Activated CD4-positive, alpha-beta T cell treated with anti-CD3 and anti-CD28 coated beads, Interleukin-2, Interleukin-6, amounts not matched to agents 100 ng/mL and 50 ng/mL, durations not matched to agents 16 hours and 8 hours (primary cell): Measurements from ENCODE around the gene ZYX.

Experiments used
- DNase-seq: peaks from one replicate; pipeline ENCODE4 v3.0.0-alpha.2; 2020

The ZYX gene

DNA sequence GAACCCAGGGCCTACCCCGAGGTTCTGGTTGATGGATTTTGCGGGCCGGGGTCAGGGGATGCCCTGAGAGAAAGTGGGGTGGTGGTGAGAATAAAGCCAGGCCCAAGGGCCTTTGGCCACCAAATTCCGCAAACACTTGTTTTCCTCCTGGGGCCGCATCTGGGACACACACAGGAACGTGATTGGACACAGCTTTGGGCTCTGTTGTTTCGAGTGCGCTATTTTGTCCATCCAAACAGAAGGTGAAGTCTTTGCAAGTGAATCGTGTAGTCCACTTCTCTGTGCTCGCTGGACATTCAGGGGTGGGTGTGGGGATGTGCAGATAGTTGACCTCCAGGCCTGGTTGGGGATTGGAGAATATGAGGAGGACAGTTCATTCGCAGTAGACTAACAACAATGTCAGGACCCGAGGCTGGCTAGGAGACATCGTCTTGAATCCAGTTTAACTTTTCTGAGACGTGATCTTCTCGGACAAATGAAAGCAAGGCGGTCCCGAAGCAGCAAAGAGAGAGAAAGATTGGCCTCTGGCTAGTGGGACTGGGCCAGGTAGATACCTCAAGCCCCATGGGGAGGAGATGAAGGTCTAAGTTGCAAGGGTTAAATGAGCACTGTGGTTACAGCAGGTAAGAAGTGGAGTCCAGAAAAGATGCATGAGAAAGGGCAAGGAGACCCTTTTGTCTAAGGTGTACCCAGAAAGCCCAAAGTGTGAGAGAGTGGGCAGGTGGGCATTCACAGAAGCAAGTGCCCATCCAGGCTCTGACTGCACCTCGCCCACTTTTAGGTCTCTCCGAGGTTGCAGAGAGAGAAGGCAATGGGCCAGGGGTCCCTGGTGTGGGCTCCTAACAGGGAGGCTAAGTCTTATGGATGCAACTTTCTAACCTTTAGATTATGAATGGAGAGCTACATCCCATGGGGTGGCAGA lies 17.9 kb upstream of the ZYX start:
- no peak for DNase-seq

DNA sequence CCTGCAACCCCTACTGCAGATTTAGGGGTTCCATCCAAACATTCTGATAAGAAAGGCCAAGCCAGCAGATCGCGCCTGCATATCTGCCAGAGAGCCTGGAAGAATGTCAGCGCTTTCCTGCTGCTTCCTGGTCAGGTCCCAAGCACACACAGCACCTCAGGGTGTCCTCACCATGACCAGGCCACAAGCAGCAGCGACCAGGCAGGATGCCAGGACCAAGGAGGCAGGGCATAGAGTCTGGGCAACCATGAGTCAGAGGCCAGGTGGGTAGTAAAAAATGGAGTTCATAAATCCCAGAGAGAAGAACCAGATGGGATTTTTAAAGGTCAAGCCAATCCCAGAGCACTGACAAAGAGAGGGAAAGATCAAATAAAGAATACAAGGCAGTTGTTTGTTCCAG lies 13.2 kb upstream of the ZYX start:
- no peak for DNase-seq

DNA sequence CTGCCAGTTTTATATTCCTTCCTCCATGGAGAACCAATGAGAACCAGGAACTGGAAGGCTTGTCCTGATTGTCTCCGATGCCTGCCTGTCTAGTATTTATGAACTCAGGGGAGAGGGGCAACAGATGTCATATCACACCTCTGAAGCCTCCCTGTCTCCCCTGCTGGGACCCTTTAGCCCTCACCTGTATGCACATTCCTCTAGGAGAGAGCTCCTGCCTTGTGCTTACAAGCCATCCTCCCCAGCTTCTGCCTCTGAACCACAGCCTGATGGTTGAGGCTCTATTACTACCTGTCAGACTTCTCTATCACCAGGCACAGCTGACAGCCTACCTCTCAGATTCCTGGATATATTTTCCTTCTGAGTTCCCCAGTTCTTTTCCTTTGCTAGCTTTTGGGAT lies 12.8 kb upstream of the ZYX start:
- no peak for DNase-seq

DNA sequence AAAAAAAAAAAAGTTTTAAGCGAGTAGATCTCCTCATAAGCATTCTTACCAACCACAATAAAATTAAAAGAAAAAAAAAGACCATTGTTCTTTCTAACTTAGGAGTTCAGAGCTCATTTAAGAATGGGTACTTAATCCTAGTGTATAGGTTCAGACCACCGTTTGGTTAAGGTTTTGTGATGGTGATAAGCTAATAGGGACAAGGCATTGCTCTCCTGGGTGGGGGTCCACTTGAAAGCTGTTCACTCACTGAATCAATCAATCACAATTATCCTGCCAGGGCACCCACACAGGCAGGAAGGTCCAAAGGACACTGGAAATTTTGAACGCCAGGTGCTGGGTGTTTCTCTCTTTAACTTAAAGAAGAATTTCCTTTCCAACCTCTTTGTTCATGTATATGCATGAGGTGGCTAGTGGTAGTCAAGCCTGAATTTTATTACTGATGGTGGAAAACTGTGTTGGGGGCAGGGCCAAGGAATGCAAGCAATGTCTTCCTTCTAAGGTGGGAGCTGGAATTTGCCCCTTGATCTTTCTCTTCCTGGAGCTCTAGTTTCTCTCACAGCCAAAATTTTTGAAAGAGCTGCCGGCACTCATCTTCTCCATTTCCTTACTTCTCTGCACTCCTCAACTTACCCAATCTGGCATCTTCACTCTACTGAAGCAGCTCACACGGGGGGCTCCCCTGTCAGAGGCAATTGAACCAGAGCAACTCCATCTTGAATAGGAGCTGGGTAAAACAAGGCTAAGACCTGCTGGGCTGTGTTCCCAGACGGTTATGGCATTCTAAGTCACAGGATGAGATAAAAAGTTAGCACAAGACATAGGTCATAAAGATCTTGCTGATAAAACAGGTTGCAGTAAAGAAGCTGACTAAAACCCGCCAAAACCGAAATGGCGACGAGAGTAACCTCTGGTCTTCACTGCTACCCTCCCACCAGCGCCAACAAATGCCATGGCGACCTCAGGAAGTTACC lies 11.2 kb upstream of the ZYX start:
- no peak for DNase-seq

DNA sequence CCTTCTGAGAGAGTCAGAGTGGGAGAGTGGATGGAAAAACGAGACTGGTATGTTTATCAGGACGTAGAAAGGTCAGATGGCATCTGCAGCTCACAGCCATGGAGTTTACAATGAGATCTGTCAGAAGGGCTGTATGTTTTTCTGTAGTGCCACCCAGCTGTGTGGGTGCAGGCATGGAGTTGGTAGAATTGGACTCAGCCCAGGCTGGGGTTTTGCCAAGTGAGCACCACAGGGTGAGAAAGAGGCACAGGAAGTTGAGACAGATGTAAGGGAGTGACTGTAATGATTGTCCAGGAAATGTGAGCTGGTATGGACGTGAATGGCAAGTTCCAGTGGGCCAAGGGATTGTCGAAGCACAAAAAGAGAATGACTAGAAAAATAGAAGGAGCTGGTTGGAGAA lies 9.1 kb upstream of the ZYX start:
- DNase-seq: peak; percentile 71

DNA sequence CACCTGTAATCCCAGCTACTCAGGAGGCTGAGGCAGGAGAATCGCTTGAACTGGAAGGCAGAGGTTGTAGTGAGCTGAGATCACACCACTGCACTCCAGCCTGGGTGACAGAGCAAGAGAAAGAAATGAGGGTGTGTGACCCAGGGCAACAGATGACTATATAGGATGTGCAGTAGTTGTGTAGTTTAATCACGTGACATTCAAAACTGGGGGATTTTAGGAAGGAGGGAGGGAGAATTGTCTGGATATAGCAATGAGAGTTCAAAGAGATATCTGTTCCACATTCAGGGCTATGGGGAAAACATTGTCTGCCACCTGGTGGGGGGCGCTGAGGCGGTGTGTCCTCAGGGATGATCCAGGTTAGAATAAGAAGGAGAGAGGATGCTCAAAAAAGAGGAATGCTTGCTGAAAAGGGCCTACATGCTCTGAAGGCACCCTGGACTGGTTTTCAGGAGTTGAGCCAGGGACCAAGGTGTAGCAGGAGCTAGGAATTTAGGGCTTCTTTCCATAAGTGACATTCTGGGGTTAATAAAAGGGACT lies 7.8 kb upstream of the ZYX start:
- DNase-seq: no peak

DNA sequence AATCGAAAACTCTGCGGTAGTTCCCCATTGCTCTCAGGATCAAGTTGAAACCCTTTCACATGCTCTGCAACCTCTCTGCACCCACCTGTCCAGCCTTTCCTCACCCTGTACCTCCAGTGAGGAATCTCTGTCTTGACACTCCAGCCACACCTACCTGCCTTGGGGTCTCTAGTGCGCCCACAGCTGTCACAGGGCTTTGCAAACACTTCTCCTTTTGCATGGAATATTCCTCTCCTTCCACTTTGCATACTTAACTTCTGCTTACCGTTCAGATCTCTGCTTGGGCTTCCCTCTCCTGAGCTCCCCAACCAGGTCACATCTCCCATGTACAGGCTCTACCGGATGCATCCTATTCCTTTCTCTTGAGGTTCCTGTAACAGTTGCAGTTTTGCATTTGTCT lies 6.6 kb upstream of the ZYX start:
- no peak for DNase-seq

DNA sequence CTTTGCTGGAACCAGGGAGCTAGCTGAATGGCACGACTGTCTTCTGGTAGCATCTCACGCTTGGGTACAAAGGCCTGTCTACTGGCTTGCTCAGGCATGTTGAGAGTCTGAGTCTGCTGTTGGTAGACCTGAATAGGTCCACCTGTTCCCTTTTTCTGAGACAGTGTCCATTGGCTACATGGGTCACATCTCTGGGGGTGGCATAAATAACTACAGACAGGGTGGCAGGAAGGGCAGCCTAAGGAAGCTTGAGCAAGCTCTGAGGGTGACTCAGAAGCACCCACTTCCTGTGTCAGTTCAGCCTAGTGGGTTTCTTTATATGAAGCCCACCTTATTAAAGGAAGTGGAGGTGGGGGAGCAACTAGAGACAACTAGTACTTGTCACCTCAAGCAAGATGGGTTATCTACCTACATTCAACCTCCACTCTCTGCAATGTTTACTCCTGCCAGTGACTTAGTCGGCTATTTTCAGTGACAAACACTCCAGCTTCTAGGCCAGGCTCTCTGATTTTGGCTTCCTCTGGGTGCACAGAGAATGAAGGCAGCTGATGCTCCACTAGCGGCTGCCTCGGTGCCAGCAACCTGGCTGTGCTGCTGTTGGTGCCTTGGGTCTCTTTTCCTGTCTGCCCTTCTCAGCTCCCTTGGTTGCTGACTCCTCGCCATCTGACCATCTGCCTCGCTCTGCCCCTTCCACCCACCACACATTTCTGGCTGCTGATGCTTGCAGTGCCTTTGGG lies 5.7 kb upstream of the ZYX start:
- peak; percentile 62 for DNase-seq

DNA sequence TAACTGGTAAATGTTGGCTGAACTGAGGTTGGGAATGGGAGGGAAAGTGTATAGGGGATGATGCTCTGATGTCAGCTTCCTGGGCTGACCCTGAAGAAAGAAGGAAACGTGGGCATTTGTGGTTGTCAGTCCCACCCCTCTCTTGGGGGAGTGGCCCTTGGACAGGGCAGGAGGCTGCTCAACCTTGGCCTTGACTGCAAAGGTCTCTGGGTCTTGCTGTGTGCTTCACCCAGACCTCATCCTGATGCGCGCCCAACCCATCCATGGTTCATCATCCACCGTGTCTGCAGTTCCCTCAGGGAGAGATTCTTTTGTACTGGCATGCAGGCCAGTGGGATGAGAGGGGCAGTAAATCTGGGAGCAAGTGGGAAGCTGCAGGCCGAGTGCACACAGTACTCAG lies 4.7 kb upstream of the ZYX start:
- no peak for DNase-seq

DNA sequence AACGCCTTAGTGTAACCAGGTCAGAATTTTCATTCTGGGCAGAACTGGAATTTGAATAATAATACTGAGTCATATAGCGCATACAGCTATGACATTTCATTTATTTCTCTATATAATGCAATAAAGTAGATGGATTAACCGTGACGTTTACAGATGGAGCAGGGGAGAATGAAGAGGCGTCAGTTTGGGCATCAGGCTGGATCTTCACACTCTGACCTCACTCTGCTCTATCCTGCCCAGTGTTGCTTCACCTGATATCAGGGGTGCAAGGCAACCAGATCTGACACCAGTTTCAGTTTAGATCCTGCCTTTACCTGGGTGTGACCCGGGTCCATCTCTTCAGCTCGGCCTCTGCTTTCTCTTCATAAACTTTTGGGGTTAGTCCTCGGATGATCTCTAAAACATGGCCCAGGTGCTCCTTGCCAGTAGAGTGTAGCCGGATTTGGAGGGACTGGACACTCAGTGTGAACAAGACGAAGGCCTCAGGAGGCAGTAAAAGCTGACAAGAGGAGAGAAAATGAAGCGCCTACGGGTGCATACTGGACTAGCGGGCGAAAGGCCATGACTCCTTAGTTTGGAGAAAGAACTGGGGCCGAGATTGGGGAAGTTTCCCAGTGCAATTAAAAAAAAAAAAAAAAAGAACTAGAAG lies 1.4 kb upstream of the ZYX start:
- peak; percentile 30 for DNase-seq

DNA sequence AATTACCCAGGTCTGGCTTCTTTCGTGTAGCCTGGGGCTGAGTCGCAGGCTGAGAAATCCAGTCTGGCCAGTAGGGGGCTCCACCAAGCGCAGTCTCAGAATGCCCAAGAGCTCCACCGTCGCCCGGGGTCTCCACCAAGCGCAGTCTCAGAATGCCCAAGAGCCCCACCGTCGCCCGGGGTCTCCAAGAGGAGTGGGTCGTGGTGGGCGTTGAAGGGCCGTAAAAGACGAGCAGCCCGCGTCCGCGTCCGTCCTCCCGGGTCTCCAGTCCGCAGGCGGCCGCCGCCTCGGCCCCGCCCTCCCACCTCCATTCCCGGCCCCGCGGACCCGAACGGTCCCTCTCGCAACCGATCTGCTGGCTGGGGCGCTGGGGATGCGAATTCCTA lies 892 bp upstream of the ZYX start:
- peak; percentile 89 for DNase-seq

DNA sequence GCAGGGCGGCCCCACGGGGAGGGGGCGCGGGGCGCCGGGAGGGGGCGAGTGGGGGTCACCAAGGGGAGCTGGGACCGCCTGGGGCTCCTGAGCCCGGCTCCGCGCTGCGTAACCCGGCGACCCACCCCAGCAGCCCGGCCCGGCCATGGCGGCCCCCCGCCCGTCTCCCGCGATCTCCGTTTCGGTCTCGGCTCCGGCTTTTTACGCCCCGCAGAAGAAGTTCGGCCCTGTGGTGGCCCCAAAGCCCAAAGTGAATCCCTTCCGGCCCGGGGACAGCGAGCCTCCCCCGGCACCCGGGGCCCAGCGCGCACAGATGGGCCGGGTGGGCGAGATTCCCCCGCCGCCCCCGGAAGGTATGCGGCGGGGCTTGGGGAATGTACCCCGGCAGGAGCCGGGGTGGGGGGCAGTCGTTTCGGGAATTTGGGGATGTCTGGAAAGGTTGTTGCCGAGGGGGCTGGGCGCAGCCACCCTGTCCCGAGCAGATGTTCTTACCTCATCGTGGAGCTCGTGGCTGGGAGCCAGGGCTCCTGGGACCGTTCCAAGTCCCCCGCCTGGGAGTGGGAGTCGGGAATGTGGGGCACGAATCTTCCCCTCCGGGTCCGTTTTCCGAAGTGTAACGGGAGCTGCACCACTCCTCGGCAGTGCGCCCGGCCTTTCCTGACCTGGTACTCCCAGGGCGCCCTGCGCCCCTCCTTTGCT lies 431 bp downstream of the ZYX start:
- no peak for DNase-seq

DNA sequence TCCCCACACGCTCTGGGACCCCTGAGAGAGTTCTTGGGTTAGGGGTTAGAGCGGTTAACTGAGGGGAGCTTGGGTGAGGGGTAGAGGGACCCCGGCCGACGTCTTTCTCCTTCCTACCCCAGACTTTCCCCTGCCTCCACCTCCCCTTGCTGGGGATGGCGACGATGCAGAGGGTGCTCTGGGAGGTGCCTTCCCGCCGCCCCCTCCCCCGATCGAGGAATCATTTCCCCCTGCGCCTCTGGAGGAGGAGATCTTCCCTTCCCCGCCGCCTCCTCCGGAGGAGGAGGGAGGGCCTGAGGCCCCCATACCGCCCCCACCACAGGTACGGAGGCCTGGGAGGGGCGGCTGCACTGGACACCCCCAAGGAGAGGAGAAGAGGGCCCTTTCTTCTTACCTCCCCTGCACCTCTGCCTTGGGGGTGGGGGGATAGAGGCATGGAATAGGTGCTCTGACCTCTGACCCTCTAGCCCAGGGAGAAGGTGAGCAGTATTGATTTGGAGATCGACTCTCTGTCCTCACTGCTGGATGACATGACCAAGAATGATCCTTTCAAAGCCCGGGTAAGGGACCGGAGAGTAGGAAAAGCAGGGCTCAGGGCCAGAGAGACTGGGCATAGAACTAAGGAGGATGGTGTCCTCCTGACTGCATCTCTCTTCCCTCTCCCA lies 1.1 kb downstream of the ZYX start:
- DNase-seq: no peak

DNA sequence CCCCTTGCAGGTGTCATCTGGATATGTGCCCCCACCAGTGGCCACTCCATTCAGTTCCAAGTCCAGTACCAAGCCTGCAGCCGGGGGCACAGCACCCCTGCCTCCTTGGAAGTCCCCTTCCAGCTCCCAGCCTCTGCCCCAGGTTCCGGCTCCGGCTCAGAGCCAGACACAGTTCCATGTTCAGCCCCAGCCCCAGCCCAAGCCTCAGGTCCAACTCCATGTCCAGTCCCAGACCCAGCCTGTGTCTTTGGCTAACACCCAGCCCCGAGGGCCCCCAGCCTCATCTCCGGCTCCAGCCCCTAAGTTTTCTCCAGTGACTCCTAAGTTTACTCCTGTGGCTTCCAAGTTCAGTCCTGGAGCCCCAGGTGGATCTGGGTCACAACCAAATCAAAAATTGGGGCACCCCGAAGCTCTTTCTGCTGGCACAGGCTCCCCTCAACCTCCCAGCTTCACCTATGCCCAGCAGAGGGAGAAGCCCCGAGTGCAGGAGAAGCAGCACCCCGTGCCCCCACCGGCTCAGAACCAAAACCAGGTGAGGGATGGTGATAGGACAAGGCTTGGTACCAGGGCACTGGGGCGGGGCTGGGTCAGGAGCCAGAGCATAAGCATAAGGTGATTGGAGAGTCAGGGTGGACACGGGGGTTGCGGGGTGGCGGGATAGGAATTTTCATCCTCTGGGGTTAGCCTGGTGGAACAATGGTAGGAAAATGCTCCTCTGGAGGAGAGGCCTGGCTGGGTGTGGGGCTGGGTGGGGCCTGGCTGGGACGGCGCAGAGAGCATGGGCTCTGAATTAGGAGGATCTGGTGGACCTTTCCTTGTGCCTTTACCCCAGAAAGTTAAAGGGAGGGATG lies 1.9 kb downstream of the ZYX start:
- DNase-seq: no peak

DNA sequence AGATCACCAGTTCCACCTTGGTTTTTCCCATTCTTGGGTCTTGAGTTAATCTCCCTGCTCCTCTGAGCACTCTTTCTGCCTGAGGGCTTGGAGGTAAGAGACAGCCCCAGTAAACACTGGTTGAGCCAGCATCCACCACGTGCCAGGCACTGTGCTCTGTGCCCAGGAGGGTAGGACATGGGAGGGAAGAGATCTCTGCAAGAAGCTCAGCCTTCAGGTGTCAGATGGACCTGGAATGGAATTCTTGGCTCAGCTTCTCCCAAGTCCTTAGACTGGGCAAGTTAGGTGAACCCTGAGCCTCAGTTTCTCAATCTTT lies 2.5 kb downstream of the ZYX start:
- no peak for DNase-seq

DNA sequence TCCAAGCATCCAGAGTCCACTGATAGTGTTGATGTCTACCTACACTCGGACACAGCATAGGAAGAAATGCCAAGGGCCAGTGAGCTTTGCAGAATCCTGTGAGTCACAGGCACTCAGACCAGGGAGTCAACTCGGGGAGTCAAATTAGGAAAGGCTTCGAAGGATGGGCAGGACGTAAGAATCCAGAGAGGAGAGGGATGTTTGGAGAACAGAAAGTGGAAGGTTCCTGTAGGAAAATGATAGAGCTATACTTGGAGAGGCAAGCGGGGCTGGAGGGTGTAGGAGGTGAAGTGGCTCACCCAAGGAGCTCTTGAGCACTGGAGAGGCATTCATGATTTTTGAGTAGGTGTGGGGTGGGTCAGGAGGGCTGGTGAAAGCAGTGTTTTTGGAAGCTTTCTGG lies 3.0 kb downstream of the ZYX start:
- DNase-seq: no peak

DNA sequence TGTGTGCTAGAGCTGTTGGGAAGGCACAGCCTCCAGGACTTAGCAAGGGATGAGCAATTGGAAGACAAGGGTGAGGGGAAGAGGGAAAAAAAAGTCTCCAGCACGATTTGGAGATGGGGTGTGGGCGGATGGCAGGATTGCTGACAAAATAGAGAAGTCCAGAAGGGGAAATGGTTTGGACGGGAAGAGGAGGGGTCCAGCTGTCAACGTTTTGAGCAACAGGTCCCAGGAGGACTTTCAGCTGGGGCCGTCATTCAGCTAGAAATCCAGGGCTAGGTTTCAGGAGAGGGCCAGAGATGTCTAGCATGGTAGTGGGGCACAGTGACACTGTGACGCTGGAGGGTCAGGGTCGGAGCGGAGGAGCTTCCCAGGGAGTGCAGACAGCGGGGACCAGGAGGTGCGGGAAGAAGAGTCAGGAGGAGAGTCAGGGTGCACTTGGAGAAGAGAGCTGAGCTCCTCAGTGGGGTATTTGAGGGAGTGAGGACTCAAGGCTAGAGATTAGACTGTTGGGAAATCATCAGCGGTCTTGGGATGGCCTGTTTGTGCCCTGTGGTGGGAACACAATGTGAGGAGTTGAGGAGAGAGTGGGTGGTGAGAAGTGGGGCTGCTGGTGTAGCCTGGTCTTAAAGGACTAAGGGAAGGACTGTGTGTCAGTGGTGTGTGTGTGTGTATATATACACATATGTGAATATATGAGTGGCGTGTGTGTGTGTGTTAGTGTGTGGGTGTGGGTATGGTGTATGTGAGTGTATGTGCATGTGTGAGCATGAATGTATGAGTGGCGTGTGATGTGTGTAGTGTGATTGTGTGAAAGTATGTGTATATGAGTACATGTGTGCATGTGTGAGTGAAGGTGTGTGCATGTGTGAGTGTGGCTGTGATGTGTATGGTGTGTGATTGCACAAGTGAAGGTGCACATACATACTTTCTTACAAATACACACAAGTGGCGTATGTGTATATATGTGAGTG lies 3.8 kb downstream of the ZYX start:
- DNase-seq: no peak

DNA sequence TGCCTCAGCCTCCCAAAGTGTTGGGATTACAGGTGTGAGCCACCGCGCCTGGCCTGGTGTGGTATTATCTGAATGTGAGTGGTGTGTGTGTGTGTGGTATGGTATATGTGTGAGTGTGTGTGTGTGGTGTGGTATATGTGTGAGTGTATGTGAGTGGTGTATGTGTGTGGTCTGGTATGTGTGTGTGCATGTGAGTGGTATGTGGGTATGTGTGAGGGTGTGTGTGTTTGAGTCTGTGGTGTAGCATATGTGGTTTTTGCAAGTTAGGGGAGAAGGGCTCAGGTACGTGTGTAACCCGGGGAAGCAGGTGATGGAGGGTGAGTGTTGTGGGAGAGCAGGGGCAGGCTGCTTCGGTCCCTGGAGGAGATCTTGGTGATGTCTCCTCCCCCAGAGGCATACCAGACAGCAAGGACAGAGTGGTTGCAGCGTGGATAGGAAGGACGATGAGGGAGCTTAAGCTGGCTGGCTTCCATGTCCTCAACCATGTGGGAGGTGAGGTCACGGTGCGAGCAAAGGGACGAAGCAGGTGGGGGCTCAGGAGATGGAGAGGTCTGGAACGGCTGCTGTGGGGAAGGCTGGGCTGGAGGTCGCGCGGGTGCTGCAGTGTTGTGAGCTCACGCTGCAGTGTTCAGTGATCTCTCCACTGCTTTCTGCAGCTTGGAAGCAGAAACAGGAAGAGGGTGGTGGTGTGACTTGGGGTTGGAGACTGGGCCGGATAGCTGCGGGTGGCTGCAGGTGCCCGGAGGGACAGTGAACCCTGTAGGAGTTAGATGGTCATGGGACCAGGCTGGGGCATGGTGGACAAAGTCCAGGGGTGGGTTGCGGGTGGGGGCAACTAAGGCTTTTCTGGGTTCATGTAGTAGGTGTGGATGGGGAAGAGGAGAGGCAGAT lies 5.0 kb downstream of the ZYX start:
- DNase-seq: peak; percentile 51
